ENCODE measurements around the gene NPAS3. TPM values are rescaled to one million over a fixed set of nuclear protein-coding genes. Genes with fewer than 3 reads are reported as not detected.

NPAS3 gene
- total and polyA plus RNA-seq, 7 donors, result 0.04 to 1.5 (median 0.39) TPM

DNA sequence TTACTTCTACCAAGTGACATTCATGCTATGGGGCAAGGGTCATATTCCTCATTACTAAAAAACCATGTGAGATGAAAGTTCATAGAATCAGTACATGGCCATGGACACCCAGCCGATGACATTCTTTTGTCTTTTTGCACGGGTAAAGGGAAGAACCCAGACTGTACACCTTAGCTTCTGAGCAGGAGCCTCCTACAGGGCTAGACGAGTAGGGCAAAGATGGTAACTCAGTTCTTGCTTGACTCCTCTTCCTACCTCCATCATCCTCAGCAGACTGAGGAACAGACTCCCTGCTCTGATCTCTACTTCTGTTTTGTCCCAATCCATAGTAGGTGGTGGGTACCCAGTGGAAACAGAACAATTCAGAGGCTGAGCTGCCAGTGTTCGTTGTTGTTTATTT lies 281.3 kb downstream of the NPAS3 start:
- Histone ChIP-seq H3K27ac (no peak overlapping the region), H3K27me3 (ENCODE audit: insufficient read depth in 3 of 3, low read length in 2 of 3) (no peaks in the 10 kb centered on the region), H3K4me1 (no peaks in the 10 kb centered on the region), H3K4me3 (no peak overlapping the region), H3K9me3 (no peaks in the 10 kb centered on the region), H3K36me3 (ENCODE audit: insufficient read depth in 1 of 2, low read depth in 1 of 2) (no peaks in the 10 kb centered on the region)
- ATAC-seq, result no peak
- no peak for DNase-seq
- intact Hi-C loops (cut with DNase I), result no loop called here
- TF ChIP-seq, protein P1, sequence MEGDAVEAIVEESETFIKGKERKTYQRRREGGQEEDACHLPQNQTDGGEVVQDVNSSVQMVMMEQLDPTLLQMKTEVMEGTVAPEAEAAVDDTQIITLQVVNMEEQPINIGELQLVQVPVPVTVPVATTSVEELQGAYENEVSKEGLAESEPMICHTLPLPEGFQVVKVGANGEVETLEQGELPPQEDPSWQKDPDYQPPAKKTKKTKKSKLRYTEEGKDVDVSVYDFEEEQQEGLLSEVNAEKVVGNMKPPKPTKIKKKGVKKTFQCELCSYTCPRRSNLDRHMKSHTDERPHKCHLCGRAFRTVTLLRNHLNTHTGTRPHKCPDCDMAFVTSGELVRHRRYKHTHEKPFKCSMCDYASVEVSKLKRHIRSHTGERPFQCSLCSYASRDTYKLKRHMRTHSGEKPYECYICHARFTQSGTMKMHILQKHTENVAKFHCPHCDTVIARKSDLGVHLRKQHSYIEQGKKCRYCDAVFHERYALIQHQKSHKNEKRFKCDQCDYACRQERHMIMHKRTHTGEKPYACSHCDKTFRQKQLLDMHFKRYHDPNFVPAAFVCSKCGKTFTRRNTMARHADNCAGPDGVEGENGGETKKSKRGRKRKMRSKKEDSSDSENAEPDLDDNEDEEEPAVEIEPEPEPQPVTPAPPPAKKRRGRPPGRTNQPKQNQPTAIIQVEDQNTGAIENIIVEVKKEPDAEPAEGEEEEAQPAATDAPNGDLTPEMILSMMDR (IDR thresholded peaks at IDR 0.05), result no peak
- WGBS, 3 donors, result 82 to 92% (median 91%) methylated on average over 4 of the region's 4 CpGs

DNA sequence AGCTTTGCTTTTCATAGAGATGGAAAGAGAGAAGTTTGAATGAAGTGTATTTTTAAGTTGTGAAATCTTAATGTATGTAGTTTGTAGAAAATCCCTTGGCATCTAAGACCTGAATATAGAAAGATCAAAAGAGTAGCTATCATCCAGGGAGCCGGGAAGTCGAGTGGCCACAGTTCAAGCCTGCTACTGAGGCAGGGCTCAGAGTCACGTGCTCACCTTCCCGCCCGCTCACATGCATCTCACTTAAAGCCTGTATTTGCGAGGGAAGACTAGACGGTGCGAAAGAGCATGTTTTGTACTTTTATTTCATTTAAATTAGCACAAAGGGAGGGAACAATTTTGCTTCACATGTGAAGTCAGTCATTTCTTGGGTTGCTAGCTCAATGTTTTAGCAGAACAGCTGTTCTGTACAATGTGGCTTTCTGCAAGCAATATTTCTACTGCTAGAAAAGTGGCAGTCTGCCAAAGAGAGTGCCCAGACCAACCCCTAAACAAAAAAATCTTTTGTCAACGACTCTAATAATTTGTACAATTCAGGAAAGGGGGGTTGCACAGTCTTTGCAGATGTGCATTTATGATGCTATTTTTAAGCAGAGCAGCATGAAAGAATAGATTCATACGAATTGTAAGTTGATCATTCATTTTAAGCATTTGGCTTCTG lies 290.7 kb downstream of the NPAS3 start:
- intact Hi-C loops (cut with DNase I), result no loop called here
- Histone ChIP-seq H3K4me3 (no peak overlapping the region), H3K36me3 (ENCODE audit: insufficient read depth in 1 of 2, low read depth in 1 of 2) (no peaks in the 10 kb centered on the region), H3K9me3 (no peaks in the 10 kb centered on the region), H3K27ac (no peak overlapping the region), H3K27me3 (ENCODE audit: insufficient read depth in 3 of 3, low read length in 2 of 3) (no peaks in the 10 kb centered on the region), H3K4me1 (no peaks in the 10 kb centered on the region)
- WGBS, 3 donors, result 20 to 31% (median 28%) methylated on average over 10 of the region's 10 CpGs
- ATAC-seq (no peak), DNase-seq (no peak)
- TF ChIP-seq, protein P1 (IDR thresholded peaks at IDR 0.05), result no peak

DNA sequence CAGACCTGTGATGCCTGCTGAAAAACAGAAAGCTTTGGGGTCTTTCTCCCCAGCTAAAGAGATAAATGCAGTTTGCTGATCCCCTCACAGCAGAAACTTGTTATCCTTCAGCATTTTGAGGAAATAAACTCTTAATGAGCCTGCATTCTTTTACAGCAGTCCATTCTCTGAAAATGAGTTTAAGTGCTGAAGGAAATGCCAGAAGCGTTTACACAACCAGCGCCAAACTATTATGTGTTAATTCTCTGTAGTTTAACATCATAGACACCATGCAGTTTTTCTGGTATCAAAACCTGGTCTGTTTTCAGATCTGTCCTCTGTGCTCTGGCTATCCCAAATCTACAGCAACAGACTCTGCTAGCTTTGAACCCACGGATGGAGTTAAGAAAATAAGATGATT lies 291.3 kb downstream of the NPAS3 start:
- Histone ChIP-seq H3K4me3 (no peak overlapping the region), H3K36me3 (ENCODE audit: insufficient read depth in 1 of 2, low read depth in 1 of 2) (no peaks in the 10 kb centered on the region), H3K27ac (no peak overlapping the region), H3K4me1 (no peaks in the 10 kb centered on the region), H3K27me3 (ENCODE audit: insufficient read depth in 3 of 3, low read length in 2 of 3) (no peaks in the 10 kb centered on the region), H3K9me3 (no peaks in the 10 kb centered on the region)
- DNase-seq, result no peak
- intact Hi-C loops (cut with DNase I), result no loop called here
- no peak for ATAC-seq
- TF ChIP-seq, protein P1 (IDR thresholded peaks at IDR 0.05), result no peak
- WGBS, 3 donors, result 14 to 25% (median 24%) methylated on average over 3 of the region's 3 CpGs

DNA sequence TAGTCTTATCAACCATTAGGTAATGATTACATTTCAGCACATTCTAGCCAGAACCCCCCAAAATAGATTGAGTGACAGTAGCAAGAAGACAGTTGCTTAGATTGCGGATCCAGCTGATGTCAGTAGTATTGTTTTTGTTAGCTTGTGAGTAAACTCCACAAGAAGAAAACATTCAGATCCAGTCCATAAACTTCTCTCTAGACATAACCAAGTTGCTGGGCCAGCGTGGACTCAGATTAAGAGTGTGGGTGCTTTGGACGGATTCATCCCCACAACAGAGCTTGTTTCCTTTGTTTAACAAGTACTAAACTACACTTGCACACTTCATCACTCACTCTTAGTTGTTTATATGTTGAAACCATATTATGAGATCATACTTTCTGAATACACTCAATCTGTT lies 293.4 kb downstream of the NPAS3 start:
- no peaks in the 10 kb centered on the region for H3K9me3 ChIP-seq
- H3K27ac ChIP-seq, result no peak overlapping the region
- no peaks in the 10 kb centered on the region for H3K36me3 ChIP-seq (ENCODE audit: insufficient read depth in 1 of 2, low read depth in 1 of 2)
- ATAC-seq (no peak), DNase-seq (no peak)
- H3K27me3 ChIP-seq (ENCODE audit: insufficient read depth in 3 of 3, low read length in 2 of 3), result no peaks in the 10 kb centered on the region
- no peak overlapping the region for H3K4me3 ChIP-seq
- WGBS, 3 donors, result 95 to 97% (median 97%) methylated on average over 3 of the region's 3 CpGs
- no peaks in the 10 kb centered on the region for H3K4me1 ChIP-seq
- intact Hi-C loops (cut with DNase I), result no loop called here
- TF ChIP-seq, protein P1 (IDR thresholded peaks at IDR 0.05), result no peak

All from psoas muscle (tissue), 8 donors.